Keratinocyte (primary cell): ENCODE results near the gene DCAF11.

Experiments used
- CTCF ChIP-seq, 3 experiments: IDR thresholded peaks in 1 of 3; conservative IDR thresholded peaks in 1 of 3; optimal IDR thresholded peaks in 1 of 3; 2 replicates in 2 of 3; 3 replicates in 1 of 3; pipeline versions ENCODE3 to v1.5.1; 2011; ENCODE audit warnings: low read length in 3 of 3, mild to moderate bottlenecking in 3 of 3, moderate library complexity in 2 of 3, control low read depth in 1 of 3, inconsistent platforms in 1 of 3; ENCODE audit not compliant: insufficient read depth in 2 of 3; ENCODE audit errors: extremely low read depth in 1 of 3
- EZH2 ChIP-seq: IDR thresholded peaks from one replicate; pipeline ENCODE4 v1.6.1; 2012; ENCODE audit warnings: inconsistent platforms, mild to moderate bottlenecking, low read length, moderate library complexity

GRCh38 chr14:24171422-24172260 is 57.1 kb downstream of the DCAF11 start, which contains the start of gene REC8:
- TF ChIP-seq CTCF (optimal IDR thresholded peaks at IDR 0.05 in 1 of 3, IDR thresholded peaks at IDR 0.05 in 1 of 3, conservative IDR thresholded peaks at IDR 0.05 in 1 of 3; ENCODE audit: extremely low read depth in 1 of 3, insufficient read depth in 2 of 3, low read length in 3 of 3), result no peak
- TF ChIP-seq EZH2, result no peak
